H1 (cell line): ENCODE measurements around the gene LILRB1. TPM values are rescaled to one million over a fixed set of nuclear protein-coding genes. Genes with fewer than 3 reads are reported as not detected.

ENCODE experiments used
- CHD7 ChIP-seq: fragments of 300-600 bp; sonication (generic); IDR thresholded peaks from 2 replicates; pipeline ENCODE4 v1.7.1; 2012; ENCODE audit warnings: low read length, moderate library complexity, mild to moderate bottlenecking, inconsistent platforms; ENCODE audit not compliant: insufficient replicate concordance
- FOSL1 ChIP-seq: IDR thresholded peaks from 2 replicates; pipeline ENCODE4 v1.6.1; 2011; ENCODE audit warnings: mild to moderate bottlenecking, low read depth, low read length, moderate library complexity; ENCODE audit not compliant: insufficient read depth
- polyA plus RNA-seq, 7 experiments: library from polyadenylated mRNA; depleted of rRNA in 3 of 7; stranded (reverse) in 5 of 7; unstranded in 2 of 7; fragments of >200 nt in 5 of 7; fragments of 200-250 nt in 2 of 7; gene quantifications; 1 replicate in 5 of 7; 2 replicates in 1 of 7; 4 replicates in 1 of 7; pipeline versions ENCODE4 v1.2.1 to v1.2.3, GENCODE V29; 2011 to 2013; ENCODE audit warnings: missing spikeins in 2 of 7, mixed read lengths in 2 of 7
- total RNA-seq: library from RNA; stranded (reverse); fragmentation: NEBNext Ultra II Directional; extraction: Animal tissue kit (Norgen Biotek cat#: 25700); gene quantifications from 2 replicates; pipeline ENCODE4 v1.2.1, GENCODE V29; 2021

The LILRB1 gene
- total and polyA plus RNA-seq, 2 of the 8 experiments (the other 6 are each of a cell fraction or from before 2014, with no cell fraction given), result not detected

- no peak for TF ChIP-seq CHD7
- no peak for TF ChIP-seq FOSL1
Observed at GRCh38 chr19:54586397-54586796, 43.9 kb upstream of the LILRB1 start (continued).
